GM19455 (cell line): ENCODE measurements around the gene C11orf52.
"Not testable (repeated sequence)": the region's sequence is repeated elsewhere in the genome, so short reads cannot be mapped to it uniquely, and the experiment has no call there.

Experiments
- ATAC-seq: cut with Tn5 transposase; IDR thresholded peaks from one replicate; pipeline ENCODE4 v1.9.1; 2021; ENCODE audit not compliant: unreplicated experiment

C11orf52 gene

GRCh38 chr11:111912535-111912934, 6.2 kb upstream of the C11orf52 start, which contains the start of gene HSPB2:
Gene HSPB2, plus strand, starts transcription at chr11:111912734. Its CDS starts 96 bp downstream, at chr11:111912830.
- ATAC-seq, result no peak

GRCh38 chr11:111913031-111913861, 5.5 kb upstream of the C11orf52 start:
- no peak for ATAC-seq

DNA sequence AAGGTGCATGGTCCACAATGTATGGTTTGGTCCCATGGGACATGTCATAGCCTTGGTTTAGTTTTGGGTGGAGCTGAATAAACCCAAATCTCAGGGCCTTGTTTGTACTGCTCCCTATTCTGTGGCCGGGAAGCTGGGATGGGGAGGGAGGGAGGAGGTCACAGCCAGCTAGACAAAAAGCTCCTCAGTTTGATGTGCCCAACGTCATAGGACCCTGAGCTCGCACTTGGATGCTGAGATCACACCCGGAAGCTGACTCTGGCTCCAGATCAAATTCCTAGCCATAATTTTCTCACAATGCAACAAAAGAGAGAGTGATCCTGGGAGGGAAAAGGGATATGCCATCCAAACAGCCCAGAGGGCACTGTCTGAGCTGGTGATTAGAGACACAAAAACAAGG, 4.7 kb upstream of the C11orf52 start:
- no peak for ATAC-seq

DNA sequence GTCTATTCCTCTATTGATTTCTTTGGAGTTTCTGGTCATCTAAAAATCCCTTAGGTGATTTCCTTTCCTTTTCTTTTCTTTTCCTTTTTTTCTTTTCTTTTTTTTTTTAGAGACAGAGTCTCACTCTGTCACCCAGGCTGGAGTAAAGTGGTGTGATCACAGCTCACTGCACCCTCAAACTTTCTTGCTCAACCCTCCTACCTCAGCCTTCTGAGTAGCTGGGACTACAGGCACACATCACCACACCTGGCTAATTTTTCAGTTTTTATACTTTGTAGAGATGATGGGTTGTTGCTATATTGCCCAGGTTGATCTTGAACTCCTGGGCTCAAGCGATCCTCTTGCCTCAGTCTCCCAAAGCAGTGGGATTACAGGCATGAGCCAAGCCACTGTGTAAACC, 1.9 kb upstream of the C11orf52 start:
- no peak for ATAC-seq

DNA sequence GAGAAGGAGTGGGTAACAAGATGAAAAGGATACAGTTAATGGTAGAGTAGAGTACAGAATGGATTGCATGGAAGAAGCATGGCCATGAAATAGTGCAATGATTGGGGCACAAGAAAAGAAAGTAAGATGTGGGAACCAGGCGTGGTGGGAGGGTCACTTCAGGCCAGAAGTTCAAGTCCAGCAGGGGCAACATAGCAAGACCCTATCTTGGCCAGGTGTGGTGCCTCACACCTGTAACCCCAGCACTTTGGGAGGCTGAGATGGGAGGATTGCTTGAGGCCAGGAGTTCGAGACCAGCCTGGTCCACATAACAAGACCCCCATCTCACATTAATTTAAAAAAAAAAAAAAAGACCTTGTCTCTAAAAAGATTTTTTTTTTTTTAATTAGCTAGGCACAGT, 1.4 kb upstream of the C11orf52 start:
- ATAC-seq, result no peak

GRCh38 chr11:111917788-111918187, 925 bp upstream of the C11orf52 start:
- no peak for ATAC-seq

DNA sequence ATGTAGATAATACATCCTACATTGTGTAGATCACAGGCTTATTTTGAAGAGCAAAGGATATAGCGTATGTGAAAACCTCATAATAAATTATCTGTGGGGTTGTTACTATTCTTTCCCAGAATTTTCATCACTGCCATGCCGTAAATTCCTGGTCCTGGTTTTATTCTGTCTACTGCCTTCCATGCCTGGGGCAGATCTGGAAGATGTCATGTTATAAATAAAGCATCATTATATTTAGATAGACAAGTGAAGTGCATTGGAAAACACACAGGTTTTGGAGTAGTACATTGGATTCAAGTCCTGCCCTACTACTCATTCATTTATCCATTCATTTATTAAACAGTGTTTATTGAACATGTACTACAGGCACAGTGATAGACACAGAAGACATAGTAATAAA, 2.2 kb downstream of the C11orf52 start:
- ATAC-seq, result no peak

DNA sequence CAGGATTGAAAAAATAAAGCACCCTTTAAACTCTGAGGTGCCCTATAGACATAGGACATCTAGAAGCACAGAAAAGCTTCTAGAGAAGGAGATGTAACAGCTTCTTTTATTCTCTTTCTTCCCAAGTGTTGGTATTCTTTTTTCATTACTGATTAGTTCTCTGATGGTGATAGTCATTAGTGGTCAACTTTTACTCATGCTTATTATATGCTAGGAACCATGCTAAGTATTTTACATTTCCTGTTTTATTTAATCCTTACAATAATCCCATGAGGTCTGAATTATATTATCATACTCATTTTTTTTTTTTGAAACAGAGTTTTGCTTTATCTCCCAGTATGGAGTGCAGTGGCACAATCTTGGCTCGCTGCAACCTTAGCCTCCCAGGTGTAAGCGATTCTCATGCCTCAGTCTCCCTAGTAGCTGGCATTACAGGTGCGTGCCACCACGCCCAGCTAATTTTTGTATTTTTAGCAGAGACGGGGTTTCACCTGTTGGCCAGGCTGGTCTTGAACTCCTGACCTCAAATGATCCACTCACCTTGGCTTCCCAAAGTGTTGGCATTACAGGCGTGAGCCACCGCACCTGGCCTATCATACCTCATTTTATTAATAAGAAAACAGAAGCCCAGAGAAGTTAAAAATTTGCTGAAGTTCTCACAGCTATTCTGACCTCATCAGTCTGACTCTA, 3.0 kb downstream of the C11orf52 start:
- no peak for ATAC-seq

DNA sequence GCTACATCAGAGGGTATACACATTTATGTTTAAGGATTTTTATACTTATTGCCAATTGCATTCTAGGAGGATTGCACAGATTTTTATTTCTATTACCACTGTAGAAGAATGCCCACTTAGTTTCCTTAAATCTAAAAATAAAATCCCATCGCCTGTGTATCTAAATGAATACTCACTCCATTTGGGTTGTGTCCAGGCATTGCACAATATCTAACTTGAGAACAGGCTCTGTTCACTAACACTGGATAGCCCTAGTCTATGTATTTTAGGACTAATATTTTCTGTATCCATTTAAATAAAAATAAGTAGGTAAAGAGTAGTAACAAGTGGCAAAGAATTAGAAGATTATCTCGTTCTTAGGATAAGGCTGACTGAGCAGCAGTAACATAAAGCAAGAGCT, 4.1 kb downstream of the C11orf52 start:
- ATAC-seq, result no peak

DNA sequence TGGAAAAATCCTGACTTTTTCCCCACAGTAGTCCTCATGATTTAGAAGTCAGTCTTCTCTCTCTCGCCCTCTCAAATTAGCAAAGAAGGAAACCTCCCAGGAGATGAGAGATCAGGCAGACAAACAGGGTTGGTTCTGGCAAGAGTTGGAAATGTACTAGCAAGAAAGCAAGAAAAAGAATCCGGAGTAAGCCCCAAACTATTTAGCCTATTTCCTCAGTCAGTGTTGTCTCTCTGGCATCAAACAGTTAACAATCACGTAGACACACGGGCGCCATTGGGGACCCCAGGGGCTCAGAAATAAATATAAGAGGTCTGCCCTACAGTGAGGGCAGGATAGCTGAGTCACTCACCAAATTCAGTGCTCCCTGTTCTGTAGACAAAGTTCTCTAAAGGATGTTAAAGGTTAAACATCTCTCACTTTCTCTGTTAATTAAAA, 4.7 kb downstream of the C11orf52 start:
- ATAC-seq, result no peak

DNA sequence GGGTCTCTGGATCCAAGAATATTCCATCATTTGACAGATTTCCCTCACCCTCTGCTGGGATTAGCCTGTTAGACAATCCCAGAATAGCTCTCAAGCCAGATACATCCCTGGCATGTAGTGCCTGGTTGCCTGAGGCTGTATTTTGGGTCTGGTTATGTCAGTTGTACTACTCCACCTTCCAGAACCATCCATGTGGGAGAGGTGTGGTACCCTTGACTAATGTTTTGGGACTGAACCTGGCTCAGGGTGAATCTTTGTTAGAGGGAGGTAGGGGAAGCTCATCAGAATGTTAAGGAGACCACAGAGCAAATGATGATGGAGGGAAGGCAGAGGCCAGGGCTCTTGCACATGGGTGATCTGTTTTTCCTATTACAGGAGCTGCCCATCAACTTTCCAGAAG, 5.2 kb downstream of the C11orf52 start:
- ATAC-seq, result no peak

DNA sequence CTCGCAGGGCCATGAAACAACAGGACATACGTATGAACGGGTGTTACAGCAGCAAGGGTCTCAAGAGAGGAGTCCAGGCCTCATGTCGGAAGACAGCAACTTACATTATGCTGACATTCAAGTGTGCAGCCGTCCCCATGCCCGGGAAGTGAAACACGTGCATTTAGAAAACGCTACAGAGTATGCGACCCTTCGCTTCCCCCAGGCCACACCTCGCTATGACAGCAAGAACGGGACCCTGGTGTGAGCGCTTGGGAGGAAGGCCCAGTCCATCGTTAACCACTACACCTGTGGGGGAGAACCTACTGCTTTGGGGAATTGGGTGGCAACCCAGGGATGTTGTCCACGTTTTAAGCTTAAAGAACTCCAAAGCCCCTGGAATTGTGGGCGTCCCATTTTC, 7.2 kb downstream of the C11orf52 start:
- ATAC-seq, result no peak

DNA sequence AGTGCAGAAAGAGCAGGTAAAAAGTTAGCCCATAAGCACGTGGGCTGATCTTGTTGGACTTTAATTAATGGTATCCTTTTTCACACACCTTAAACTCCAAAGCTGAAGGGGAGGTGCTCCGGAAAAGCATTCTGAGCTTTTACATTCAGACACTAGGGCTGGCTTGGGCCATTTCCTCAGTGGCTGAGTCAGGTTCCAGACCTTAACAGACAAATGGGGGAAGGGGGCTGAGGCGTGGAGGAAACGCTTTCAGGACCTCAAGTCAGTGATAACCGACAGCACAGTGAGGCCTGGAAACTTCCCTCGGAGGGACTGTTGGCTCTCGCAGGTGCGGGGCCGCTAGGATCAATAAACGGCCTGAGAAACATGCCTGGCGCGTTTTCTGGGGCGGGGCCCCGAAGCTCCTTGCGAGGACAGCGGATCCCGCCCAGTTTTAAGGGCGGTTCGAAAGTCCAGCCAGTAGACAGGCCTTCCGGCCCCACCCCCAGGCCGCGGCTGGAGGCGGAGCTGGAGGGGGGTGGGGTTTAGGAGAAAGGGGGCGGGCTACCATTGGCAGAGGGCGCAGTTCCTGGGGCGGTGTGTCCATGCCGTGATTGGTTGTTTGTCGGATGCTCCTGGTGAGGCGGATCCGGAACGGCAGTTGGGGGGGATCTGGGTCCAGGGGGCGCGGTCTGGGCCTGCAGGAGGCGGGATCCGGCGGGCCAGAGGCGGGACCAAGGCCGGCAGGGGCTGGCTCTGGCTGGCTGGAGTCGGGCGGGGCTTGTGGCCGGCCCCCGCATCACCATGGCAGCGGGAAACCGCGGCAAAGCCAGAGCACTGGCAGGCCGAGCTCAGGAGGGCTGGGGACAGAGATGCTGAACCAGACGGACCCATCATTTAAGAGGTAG, 8.0 kb downstream of the C11orf52 start:
- ATAC-seq, result peak; percentile 93

DNA sequence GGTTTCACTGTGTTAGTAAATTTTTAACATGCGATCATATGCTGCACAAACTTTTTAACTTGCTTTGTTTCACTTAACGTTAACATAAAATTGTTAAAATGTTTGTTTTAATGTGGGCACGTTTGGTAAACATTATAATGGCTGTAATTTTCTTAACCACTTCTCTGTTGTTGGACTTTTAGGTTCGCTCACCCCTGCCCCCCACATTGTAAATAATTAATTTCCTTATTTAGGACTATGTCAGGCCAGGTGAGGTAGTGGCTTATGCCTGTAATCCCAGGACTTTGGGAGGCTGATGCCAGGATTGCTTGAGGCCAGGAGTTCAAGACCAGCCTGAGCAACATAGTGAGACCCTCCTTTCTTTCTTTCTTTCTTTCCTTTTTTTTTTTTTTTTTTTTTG, 11.8 kb downstream of the C11orf52 start:
- no peak for ATAC-seq

DNA sequence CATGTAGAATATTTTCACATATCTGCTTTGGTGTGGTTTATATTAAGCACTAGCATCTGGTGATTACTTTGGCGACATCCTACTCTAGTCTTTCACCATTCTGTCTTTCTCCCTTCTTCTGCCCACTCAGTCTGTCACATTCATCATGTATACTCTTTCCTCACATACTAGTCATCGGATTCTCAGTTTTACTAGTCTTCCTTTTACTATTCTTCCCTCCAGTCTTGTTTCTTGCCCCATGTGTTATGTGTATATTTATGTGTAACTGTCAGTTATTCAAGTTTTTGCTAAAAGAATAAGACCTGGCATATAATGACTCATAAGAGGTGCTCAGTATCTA, 13.9 kb downstream of the C11orf52 start:
- no peak for ATAC-seq

DNA sequence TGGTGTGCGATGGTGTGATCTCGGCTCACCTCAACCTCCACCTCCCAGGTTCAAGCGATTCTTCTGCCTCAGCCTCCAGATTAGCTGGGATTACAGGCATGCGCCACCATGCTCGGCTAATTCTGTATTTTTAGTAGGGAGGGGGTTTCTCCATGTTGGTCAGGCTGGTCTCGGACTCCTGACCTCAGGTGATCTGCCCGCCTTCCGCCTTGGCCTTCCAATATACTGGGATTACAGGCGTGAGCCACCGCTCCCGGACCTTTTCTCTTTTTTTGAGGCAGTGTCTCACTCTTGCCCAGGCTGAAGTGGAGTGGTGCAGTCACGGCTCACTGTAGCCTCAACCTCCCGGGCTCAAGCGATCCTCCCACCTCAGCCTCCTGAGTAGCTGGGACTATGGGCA, 14.5 kb downstream of the C11orf52 start:
- ATAC-seq, result not testable (repeated sequence)

- no peak for ATAC-seq
These were observed 15.2 kb downstream of the C11orf52 start for GRCh38 chr11:111933872-111934271.

- ATAC-seq, result no peak
These were observed 15.6 kb downstream of the C11orf52 start for GRCh38 chr11:111934306-111934705.

DNA sequence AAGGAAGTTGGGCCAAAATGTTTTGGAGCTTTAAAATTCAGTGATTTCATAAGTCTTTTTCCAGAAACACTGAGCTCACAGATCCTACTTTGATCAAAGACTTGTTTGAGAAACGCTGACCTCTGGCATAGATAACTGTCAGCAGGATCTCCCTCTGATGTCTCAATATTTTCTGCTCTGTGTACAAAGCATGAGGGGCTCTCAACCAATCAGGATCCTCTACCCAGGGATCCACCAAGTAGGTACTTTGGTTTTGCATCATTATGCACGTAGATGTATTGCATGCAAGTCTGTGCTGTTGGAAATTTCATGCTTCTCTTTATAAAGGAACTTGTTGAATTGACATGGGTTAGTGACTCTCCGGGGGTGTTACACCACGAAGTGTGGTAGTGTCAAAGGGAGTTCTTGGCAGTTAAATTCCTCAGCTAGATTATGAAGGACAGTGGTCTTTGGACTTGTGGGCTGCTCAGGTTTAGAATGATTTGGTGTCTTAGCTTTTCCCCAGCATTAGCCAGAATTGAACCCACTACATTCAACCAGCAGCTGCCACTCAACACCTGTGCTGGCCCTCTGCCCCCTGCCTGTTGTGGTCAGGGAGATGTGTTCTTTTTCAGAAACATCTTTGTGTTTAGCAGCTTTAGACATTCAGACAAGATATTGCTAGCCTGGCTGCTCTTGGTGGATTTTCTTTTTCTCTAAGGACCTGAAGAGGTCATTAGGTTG, 16.8 kb downstream of the C11orf52 start:
- ATAC-seq, result no peak

DNA sequence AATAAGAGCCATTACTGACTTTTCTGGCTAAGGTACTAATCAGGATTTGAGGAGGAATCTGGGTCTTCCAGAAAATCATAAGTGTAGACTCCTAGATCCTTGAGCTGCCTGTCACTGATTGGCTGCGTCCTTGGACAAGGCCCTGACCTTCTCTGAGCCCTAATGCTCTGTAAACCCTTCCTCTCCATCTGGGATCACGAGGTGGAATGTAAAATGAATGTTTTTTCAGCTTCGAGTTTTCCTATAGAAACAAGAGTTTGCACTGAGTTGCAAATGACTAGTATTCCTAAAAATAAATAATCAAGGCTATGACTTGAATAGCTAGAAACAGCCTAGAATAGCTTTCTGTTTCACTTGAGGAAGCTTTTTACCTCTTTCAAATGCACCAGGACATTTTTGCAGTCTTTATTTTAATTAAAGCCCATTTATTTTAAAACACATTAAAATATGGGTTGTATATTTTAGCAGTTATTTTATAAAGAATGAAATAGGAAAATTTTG, 17.4 kb downstream of the C11orf52 start:
- no peak for ATAC-seq

DNA sequence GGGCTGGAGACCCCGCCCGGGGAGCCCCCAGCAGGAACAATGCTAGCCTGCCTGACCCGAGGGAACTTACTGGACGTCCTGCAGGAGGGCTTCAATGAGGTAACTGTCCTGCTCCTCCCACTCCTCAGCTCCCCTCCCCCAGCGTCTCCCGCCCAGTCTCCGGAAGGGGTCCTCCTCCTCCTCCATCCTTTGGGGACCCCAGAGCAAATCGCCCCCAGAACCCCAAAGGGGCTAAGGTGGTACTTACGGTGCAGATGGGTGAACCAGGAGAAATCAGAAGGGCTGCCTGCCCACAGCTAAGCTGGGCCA, 18.7 kb downstream of the C11orf52 start:
- no peak for ATAC-seq
